ENCODE data around the gene PLXNA3.

DNA sequence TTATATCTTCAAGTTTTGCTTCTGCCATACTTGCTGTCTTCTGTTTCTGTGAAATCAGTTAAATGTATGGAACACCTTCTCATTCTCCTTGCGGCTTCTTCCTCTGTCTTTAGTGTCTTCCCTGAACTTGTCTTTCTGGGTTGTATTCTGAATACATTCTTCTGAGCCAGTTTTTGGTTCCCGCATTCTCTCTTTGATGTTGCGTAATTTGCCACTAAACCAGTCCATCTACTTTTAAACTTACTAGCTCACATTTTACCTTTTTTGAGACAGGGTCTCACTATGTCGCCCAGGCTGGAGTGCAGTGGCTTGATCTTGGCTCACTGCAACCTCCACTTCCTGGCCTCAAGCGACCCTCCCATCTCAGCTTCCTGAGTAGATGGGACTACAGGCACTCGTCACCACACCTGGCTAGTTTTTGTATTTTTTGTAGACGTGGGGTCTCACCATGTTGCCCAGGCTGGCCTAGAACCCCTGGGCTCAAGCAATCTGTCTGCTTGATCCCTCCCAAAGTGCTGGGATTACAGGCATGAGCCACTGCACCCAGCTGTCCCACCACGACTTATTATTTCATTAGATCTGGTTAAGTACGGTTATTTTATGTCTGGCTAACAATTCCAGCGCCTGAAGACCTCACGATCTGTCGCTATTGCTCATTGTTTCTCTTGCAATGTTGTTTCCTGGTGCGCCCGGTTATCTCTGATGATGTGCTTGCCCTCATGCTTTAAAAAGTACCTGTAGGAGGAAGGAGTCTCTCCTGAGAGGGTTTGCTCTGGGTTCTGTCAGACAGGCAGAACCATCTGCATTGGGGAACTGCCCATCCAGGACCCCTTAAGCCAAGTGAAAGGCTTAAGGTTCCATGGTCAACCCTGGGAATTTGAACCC lies 67.8 kb downstream of the PLXNA3 start:
- TF ChIP-seq, protein P1, sequence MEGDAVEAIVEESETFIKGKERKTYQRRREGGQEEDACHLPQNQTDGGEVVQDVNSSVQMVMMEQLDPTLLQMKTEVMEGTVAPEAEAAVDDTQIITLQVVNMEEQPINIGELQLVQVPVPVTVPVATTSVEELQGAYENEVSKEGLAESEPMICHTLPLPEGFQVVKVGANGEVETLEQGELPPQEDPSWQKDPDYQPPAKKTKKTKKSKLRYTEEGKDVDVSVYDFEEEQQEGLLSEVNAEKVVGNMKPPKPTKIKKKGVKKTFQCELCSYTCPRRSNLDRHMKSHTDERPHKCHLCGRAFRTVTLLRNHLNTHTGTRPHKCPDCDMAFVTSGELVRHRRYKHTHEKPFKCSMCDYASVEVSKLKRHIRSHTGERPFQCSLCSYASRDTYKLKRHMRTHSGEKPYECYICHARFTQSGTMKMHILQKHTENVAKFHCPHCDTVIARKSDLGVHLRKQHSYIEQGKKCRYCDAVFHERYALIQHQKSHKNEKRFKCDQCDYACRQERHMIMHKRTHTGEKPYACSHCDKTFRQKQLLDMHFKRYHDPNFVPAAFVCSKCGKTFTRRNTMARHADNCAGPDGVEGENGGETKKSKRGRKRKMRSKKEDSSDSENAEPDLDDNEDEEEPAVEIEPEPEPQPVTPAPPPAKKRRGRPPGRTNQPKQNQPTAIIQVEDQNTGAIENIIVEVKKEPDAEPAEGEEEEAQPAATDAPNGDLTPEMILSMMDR (IDR thresholded peaks at IDR 0.05; ENCODE audit: low read depth, low read length), result no peak
- TF ChIP-seq, protein P2, sequence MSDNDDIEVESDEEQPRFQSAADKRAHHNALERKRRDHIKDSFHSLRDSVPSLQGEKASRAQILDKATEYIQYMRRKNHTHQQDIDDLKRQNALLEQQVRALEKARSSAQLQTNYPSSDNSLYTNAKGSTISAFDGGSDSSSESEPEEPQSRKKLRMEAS (IDR thresholded peaks at IDR 0.05; ENCODE audit: low read depth, low read length), result no peak

Measured in NB4 (cell line).